ENCODE data around the gene SLC4A8.

Gene SLC4A8

DNA sequence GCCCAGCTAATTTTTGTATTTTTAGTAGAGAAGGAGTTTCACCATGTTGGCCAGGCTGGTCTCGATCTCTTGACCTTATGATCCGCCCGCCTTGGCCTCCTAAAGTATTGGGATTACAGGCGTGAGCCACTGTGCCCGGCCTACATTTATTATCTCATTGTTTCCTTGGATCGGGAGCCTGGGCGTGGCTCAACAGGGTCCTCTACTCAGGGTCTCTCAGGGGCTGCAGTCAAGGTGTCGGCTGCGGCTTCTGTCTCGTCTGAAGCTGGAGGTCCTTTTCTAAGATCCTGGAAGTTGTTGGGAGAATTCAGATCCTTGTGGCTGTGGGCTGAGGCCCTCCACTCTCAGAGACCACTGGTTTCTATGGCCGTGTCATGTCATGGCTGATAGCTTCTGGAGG lies 100.9 kb downstream of the SLC4A8 start:
- Histone ChIP-seq H3K27me3 (ENCODE audit: control insufficient read depth in 1 of 2, insufficient read depth in 2 of 2, low read length in 2 of 2) (peaks cover 0 to 8% of the 10 kb centered on the region in 2 donors), H3K4me1 (ENCODE audit: control insufficient read depth, insufficient read depth, low read length) (no peaks in the 10 kb centered on the region), H3K9me3 (ENCODE audit: control insufficient read depth in 2 of 2, low read length in 2 of 2) (no peaks in the 10 kb centered on the region), H3K9ac (ENCODE audit: low read length in 2 of 2) (no peak overlapping the region), H3K36me3 (ENCODE audit: control insufficient read depth in 2 of 2, insufficient read depth in 2 of 2, low read length in 2 of 2) (no peaks in the 10 kb centered on the region), H3K27ac (ENCODE audit: low read length) (no peak overlapping the region), H3K4me3 (ENCODE audit: low read length in 2 of 2) (no peak overlapping the region)

- Histone ChIP-seq H3K36me3 (ENCODE audit: control insufficient read depth in 2 of 2, insufficient read depth in 2 of 2, low read length in 2 of 2) (no peaks in the 10 kb centered on the region), H3K9ac (ENCODE audit: low read length in 2 of 2) (no peak overlapping the region), H3K9me3 (ENCODE audit: control insufficient read depth in 2 of 2, low read length in 2 of 2) (no peaks in the 10 kb centered on the region), H3K27me3 (ENCODE audit: control insufficient read depth in 1 of 2, insufficient read depth in 2 of 2, low read length in 2 of 2) (peaks cover 0 to 11% of the 10 kb centered on the region in 2 donors), H3K4me1 (ENCODE audit: control insufficient read depth, insufficient read depth, low read length) (peaks cover 4% of the 10 kb centered on the region), H3K4me3 (ENCODE audit: low read length in 2 of 2) (no peak overlapping the region), H3K27ac (ENCODE audit: low read length) (no peak overlapping the region)
Observed at GRCh38 chr12:51527966-51528365, 103.3 kb downstream of the SLC4A8 start.

- Histone ChIP-seq H3K27me3 (ENCODE audit: control insufficient read depth in 1 of 2, insufficient read depth in 2 of 2, low read length in 2 of 2) (peaks cover 0 to 11% of the 10 kb centered on the region in 2 donors), H3K9me3 (ENCODE audit: control insufficient read depth in 2 of 2, low read length in 2 of 2) (no peaks in the 10 kb centered on the region), H3K9ac (ENCODE audit: low read length in 2 of 2) (no peak overlapping the region), H3K27ac (ENCODE audit: low read length) (no peak overlapping the region), H3K4me1 (ENCODE audit: control insufficient read depth, insufficient read depth, low read length) (peaks cover 4% of the 10 kb centered on the region), H3K36me3 (ENCODE audit: control insufficient read depth in 2 of 2, insufficient read depth in 2 of 2, low read length in 2 of 2) (no peaks in the 10 kb centered on the region), H3K4me3 (ENCODE audit: low read length in 2 of 2) (no peak overlapping the region)
Observed at GRCh38 chr12:51528852-51529650, 104.4 kb downstream of the SLC4A8 start.

DNA sequence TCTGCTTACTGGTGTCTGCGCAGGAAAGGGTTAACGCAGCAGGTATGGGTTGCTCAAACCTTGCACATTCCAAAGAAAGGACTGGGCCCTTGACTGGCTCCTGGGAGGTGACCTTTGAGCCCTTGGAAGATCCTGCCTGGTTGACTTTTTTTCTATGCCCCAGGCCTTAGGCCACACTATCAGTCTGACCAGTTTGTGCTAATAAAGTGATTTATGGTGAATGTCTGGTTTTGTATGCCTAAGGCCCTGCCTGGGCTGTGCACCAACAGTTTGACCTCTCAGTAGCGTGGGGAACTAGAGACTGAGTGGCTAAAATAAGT lies 105.0 kb downstream of the SLC4A8 start:
- no peaks in the 10 kb centered on the region for H3K9me3 ChIP-seq (ENCODE audit: control insufficient read depth in 2 of 2, low read length in 2 of 2)
- no peak overlapping the region for H3K27ac ChIP-seq (ENCODE audit: low read length)
- H3K27me3 ChIP-seq (ENCODE audit: control insufficient read depth in 1 of 2, insufficient read depth in 2 of 2, low read length in 2 of 2) = peaks cover 0 to 11% of the 10 kb centered on the region in 2 donors
- H3K9ac ChIP-seq (ENCODE audit: low read length in 2 of 2) = no peak overlapping the region
- peaks cover 4% of the 10 kb centered on the region for H3K4me1 ChIP-seq (ENCODE audit: control insufficient read depth, insufficient read depth, low read length)
- H3K4me3 ChIP-seq (ENCODE audit: low read length in 2 of 2) = no peak overlapping the region
- H3K36me3 ChIP-seq (ENCODE audit: control insufficient read depth in 2 of 2, insufficient read depth in 2 of 2, low read length in 2 of 2) = no peaks in the 10 kb centered on the region

GRCh38 chr12:51530208-51530607 lies 105.6 kb downstream of the SLC4A8 start:
- peaks cover 0 to 11% of the 10 kb centered on the region in 2 donors for H3K27me3 ChIP-seq (ENCODE audit: control insufficient read depth in 1 of 2, insufficient read depth in 2 of 2, low read length in 2 of 2)
- H3K9me3 ChIP-seq (ENCODE audit: control insufficient read depth in 2 of 2, low read length in 2 of 2) = no peaks in the 10 kb centered on the region
- peaks cover 4% of the 10 kb centered on the region for H3K4me1 ChIP-seq (ENCODE audit: control insufficient read depth, insufficient read depth, low read length)
- H3K36me3 ChIP-seq (ENCODE audit: control insufficient read depth in 2 of 2, insufficient read depth in 2 of 2, low read length in 2 of 2) = no peaks in the 10 kb centered on the region
- no peak overlapping the region for H3K9ac ChIP-seq (ENCODE audit: low read length in 2 of 2)
- no peak overlapping the region for H3K27ac ChIP-seq (ENCODE audit: low read length)
- H3K4me3 ChIP-seq (ENCODE audit: low read length in 2 of 2) = no peak overlapping the region

DNA sequence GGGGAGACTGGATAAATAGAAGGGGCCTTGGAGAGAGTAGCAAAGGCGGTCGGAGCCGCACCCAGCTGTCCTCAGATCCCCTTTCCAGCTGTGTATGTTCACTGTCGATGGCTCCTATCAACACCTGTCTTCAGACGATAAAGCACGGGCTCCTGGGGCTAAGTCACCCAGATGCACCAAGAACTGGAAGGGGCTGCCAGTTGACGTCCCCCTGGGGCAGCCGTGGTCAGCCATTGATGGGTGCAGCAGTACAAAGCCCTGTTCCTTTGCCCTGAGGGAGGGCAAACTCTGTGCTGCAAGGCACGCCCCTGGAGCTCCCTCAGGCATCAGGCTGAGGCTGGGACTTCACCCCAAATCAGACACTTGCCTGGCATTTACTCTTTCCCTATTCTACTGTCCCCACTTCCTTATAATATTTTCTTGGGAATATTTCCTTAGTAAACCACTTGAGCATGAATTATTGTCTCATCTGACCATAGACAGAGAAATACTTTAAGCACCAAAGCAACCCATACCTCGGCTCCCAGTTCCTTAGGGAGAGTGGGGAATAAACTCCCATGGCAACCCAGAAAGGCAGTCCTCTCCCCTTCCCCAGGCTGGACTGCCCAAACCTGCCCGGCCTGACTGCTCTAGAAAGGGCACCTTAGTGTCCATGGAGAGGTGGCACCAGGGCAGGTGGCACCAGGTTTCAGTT lies 106.8 kb downstream of the SLC4A8 start:
- H3K9ac ChIP-seq (ENCODE audit: low read length in 2 of 2) = no peak overlapping the region
- no peak overlapping the region for H3K27ac ChIP-seq (ENCODE audit: low read length)
- no peaks in the 10 kb centered on the region for H3K36me3 ChIP-seq (ENCODE audit: control insufficient read depth in 2 of 2, insufficient read depth in 2 of 2, low read length in 2 of 2)
- no peak overlapping the region for H3K4me3 ChIP-seq (ENCODE audit: low read length in 2 of 2)
- peaks cover 5 to 13% of the 10 kb centered on the region in 2 donors for H3K27me3 ChIP-seq (ENCODE audit: control insufficient read depth in 1 of 2, insufficient read depth in 2 of 2, low read length in 2 of 2)
- H3K4me1 ChIP-seq (ENCODE audit: control insufficient read depth, insufficient read depth, low read length) = peaks cover 4% of the 10 kb centered on the region
- no peaks in the 10 kb centered on the region for H3K9me3 ChIP-seq (ENCODE audit: control insufficient read depth in 2 of 2, low read length in 2 of 2)

- Histone ChIP-seq H3K9ac (ENCODE audit: low read length in 2 of 2) (no peak overlapping the region), H3K4me3 (ENCODE audit: low read length in 2 of 2) (no peak overlapping the region), H3K36me3 (ENCODE audit: control insufficient read depth in 2 of 2, insufficient read depth in 2 of 2, low read length in 2 of 2) (no peaks in the 10 kb centered on the region), H3K27me3 (ENCODE audit: control insufficient read depth in 1 of 2, insufficient read depth in 2 of 2, low read length in 2 of 2) (peaks cover 5 to 13% of the 10 kb centered on the region in 2 donors), H3K9me3 (ENCODE audit: control insufficient read depth in 2 of 2, low read length in 2 of 2) (no peaks in the 10 kb centered on the region), H3K27ac (ENCODE audit: low read length) (no peak overlapping the region), H3K4me1 (ENCODE audit: control insufficient read depth, insufficient read depth, low read length) (peaks cover 4% of the 10 kb centered on the region)
Observed at GRCh38 chr12:51531978-51532497, 107.4 kb downstream of the SLC4A8 start.

DNA sequence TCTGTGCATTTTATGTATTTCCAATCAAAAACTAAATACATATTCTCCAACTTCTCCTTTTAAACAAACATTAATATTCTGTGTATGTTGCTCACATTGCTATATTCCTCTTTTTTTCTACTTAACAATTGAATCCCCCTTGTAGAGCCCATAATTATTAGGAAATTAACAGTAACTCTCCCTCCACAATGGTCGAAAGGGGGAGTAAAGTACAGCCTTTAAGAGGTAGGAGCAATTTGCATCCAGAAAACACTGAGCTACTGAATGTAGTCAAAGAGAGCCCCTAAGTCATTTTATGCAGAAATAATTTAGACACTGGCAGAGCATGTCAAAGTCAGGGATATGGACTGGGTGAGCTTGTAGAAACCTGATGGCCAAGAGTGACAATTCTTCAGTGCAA lies 109.2 kb downstream of the SLC4A8 start:
- Histone ChIP-seq H3K27me3 (ENCODE audit: control insufficient read depth in 1 of 2, insufficient read depth in 2 of 2, low read length in 2 of 2) (peaks cover 5 to 17% of the 10 kb centered on the region in 2 donors), H3K36me3 (ENCODE audit: control insufficient read depth in 2 of 2, insufficient read depth in 2 of 2, low read length in 2 of 2) (no peaks in the 10 kb centered on the region), H3K4me3 (ENCODE audit: low read length in 2 of 2) (no peak overlapping the region), H3K27ac (ENCODE audit: low read length) (no peak overlapping the region), H3K4me1 (ENCODE audit: control insufficient read depth, insufficient read depth, low read length) (peaks cover 4% of the 10 kb centered on the region), H3K9ac (ENCODE audit: low read length in 2 of 2) (no peak overlapping the region), H3K9me3 (ENCODE audit: control insufficient read depth in 2 of 2, low read length in 2 of 2) (no peaks in the 10 kb centered on the region)

DNA sequence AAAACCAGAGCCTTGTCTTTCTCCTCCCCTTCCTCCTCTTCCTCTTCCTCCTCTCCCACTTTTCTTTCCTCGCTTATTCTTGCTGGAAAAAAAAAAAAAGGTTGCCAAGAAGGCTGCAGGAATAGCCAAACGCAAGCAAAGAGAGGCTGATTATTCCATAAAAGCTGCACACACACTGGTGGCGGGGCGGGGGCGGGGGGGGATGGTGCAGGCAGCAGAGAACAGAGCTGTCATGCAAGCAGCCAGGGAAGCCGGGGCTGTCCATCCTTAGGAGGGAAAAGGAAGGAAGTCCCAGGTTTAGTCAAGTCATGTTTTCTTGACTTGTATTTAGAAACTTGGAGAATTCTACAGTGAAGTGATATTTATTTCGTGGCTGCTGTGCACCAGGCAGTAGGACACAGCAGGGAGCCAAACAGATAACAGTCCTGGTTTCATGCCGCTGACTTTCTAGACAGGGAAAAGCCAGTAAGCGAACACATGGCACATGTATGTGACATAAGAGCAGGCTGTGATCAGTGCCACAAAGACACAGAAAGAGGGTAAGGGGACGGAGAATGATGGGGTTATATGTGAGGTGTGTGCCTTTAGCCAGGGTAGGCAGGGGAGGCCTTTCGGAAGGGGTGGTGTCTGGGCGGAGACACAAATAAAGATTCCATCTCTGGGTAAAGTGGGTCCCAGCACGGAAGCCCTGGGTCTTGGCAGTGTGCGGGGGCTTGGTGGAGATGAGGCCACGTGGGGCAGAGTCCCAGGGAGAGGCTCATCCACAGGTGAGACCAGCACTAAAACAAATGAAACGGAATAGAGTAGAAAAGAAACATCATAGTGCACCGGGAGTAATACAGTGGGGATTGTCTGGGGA lies 109.8 kb downstream of the SLC4A8 start:
- peaks cover 5 to 15% of the 10 kb centered on the region in 2 donors for H3K27me3 ChIP-seq (ENCODE audit: control insufficient read depth in 1 of 2, insufficient read depth in 2 of 2, low read length in 2 of 2)
- no peak overlapping the region for H3K27ac ChIP-seq (ENCODE audit: low read length)
- H3K9ac ChIP-seq (ENCODE audit: low read length in 2 of 2) = no peak overlapping the region
- peaks cover 4% of the 10 kb centered on the region for H3K4me1 ChIP-seq (ENCODE audit: control insufficient read depth, insufficient read depth, low read length)
- no peaks in the 10 kb centered on the region for H3K9me3 ChIP-seq (ENCODE audit: control insufficient read depth in 2 of 2, low read length in 2 of 2)
- H3K36me3 ChIP-seq (ENCODE audit: control insufficient read depth in 2 of 2, insufficient read depth in 2 of 2, low read length in 2 of 2) = no peaks in the 10 kb centered on the region
- H3K4me3 ChIP-seq (ENCODE audit: low read length in 2 of 2) = no peak overlapping the region

DNA sequence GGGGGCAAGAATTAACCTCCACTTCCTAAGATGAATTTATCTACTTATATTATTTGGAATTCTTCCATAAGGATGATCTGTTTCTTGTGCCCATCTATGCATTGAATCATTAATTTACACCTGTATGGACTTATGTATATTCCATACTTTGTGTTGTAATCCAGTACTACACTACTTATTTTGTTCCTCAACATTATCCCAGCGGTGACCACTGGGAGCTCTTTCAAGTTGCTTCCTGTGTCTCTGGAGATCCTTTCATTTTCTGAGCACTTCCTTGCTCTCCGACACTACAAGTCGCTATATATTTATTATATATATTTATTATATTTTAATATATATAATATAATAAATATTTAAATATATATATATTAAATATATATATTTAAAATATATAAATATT lies 111.5 kb downstream of the SLC4A8 start:
- Histone ChIP-seq H3K27me3 (ENCODE audit: control insufficient read depth in 1 of 2, insufficient read depth in 2 of 2, low read length in 2 of 2) (peaks cover 5 to 12% of the 10 kb centered on the region in 2 donors), H3K36me3 (ENCODE audit: control insufficient read depth in 2 of 2, insufficient read depth in 2 of 2, low read length in 2 of 2) (no peaks in the 10 kb centered on the region), H3K4me1 (ENCODE audit: control insufficient read depth, insufficient read depth, low read length) (peaks cover 4% of the 10 kb centered on the region), H3K27ac (ENCODE audit: low read length) (no peak overlapping the region), H3K4me3 (ENCODE audit: low read length in 2 of 2) (no peak overlapping the region), H3K9ac (ENCODE audit: low read length in 2 of 2) (no peak overlapping the region), H3K9me3 (ENCODE audit: control insufficient read depth in 2 of 2, low read length in 2 of 2) (no peaks in the 10 kb centered on the region)

Data from stomach smooth muscle (tissue), 2 donors.